ENCODE data around the gene NTM.

DNA sequence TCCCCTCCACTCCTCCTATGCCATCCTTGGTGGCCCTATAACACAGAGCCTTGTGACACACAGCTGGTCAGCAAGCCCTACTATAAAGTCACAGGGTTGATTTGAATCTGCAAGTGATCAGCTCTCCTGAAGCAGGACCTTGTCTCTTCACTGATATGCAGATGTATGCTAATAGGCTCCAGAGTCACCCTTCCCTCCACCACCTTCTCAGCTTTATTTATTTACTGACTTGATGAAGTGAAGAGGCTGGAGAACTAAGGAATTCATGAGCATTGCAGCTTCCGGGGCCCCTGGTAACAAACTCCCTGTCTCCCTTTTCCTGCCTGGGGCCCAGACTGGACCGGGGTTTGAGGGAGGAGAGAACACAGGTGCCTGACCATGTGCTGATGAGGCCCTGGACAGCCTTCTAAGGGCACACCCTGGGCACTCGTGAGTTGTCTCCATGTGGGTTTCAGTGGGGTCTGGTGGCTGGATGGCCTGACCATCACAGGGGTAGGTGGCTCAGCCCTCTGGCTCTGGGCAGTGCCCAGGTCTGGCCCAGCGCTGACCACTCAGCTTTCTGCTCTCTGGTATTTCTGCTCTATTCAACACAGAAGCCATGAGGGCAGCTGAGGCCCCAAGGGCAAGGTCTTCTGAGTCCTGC, 307.5 kb downstream of the NTM start:
- TF ChIP-seq, protein P1, sequence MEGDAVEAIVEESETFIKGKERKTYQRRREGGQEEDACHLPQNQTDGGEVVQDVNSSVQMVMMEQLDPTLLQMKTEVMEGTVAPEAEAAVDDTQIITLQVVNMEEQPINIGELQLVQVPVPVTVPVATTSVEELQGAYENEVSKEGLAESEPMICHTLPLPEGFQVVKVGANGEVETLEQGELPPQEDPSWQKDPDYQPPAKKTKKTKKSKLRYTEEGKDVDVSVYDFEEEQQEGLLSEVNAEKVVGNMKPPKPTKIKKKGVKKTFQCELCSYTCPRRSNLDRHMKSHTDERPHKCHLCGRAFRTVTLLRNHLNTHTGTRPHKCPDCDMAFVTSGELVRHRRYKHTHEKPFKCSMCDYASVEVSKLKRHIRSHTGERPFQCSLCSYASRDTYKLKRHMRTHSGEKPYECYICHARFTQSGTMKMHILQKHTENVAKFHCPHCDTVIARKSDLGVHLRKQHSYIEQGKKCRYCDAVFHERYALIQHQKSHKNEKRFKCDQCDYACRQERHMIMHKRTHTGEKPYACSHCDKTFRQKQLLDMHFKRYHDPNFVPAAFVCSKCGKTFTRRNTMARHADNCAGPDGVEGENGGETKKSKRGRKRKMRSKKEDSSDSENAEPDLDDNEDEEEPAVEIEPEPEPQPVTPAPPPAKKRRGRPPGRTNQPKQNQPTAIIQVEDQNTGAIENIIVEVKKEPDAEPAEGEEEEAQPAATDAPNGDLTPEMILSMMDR (conservative IDR thresholded peaks at IDR 0.05; ENCODE audit: low read length): no peak
- no peak for TF ChIP-seq EZH2phosphoT487 (IDR thresholded peaks at IDR 0.05; ENCODE audit: borderline replicate concordance)

Measured in Loucy (cell line).